Activated CD4-positive, CD25-positive, alpha-beta regulatory T cell treated with anti-CD3 and anti-CD28 coated beads, Interleukin-2, amount 50 U/mL, for 24 hours (primary cell): ENCODE data around the gene DCTN1.

Source experiments
- ATAC-seq, 2 donors: fragments of 150-1000 bp; cut with Tn5 transposase; one replicate each; pipeline ENCODE4 v1.10.0; 2021; ENCODE audit warnings: mild to moderate bottlenecking in 1 of 2, moderate library complexity in 1 of 2

Gene DCTN1

DNA sequence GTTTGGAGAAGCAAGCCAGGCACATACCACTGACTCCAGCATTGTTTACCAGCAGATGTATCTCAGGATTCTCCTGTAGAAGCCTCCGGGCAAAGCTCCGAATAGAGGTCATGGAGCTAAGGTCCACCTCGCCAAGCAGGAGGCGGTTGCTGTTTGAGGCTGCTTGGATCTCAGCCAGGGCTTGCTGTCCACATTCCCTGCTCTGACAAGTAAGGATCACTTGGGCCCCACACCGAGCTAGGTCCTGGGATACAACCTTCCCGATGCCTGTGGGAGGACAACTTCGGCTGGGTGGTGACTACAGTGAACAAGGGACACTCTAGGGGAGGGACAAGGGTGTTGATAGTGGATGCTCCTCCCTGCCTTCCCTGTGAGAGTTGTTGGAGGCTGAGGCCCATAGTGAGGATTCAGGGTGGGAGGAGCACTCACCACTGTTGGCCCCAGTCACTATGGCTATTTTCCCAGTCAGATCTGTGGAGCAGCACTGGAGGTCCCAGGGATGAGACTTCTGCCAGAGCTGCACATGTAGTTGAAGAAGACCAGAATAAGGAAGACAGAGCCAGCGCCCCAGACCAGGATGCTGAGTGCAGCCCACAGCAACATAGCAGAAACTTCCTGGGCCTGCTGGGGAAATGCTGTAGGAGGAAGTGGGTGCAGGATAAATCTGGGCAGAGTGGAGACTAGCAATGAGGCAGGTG, 33.0 kb upstream of the DCTN1 start:
- no peak for ATAC-seq

DNA sequence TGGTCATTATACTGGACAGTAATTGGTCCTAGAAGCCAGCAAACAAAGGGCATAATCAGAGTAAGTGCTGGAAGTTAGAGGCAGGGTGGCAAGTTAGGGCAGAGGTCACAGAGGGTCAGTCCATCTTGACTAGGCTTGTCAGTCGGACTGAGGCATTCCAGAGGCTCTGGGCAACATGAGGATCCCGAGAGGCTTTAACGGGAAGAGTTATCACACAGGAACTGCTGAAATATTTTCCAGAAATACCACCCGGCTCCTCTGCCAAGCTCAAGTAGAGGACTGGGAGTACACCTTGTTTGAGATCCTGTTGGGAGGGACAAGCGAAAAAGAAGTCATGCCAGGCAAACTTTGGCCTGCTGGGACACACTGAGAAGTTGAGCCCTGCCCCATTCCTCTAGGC, 27.6 kb upstream of the DCTN1 start:
- ATAC-seq, result no peak

GRCh38 chr2:74406035-74406434, 25.9 kb upstream of the DCTN1 start:
- ATAC-seq, result no peak

DNA sequence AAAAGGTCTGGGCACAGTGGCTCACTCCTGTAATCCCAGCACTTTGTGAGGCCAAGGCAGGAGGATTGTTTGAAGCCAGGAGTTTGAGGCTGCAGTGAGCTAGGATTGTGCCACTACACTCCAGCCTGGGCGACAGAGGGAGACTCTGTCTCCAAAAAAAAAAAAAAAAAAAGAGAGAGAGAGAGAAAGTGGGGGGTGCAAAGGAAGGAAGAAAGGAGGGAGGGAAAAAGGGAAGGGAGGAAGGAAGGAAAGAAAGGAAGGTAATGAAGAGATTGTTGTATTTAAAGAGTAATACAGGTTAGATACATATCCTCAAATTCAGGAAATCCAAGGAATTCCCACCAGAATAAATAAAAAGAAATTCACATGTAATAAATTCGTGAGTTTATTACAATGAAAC, 21.8 kb upstream of the DCTN1 start:
- ATAC-seq, result no peak

- ATAC-seq, result no peak
Observed at GRCh38 chr2:74399785-74400184, 19.7 kb upstream of the DCTN1 start.

DNA sequence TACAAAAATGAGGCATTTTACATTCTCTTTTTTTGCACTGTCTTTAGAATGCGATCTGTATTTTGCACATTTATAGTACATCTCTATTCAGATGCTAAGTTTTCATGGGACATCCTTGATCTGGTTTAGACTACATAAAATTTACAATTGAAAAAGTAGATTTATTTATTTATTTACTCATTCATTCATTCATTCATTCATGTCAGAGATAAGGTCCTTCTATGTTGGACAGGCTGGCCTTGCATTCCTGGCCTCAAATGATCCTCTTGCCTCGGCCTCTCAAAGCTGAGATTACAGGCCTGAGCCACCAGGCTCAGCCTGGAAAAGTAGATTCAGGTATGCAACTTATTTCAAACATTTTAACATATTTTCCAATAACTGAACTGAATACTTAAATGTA, 16.0 kb upstream of the DCTN1 start:
- no peak for ATAC-seq

DNA sequence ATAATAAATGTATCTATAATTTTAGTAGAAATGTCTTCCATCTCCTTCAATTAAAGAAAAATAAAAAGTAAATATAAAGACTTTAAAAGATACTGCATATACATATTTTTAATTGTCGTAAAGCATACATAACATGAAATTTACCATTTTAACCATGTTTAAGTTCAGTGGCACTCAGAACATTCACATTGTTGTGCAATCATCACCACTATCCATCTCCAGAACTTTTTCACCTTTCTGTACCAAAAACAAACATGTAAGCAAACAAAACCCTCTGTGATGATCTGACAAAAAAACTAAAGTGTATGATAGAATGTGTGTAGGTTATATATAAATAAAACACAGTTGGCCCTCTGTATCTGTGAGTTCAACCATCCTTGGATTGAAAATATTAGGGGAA, 13.4 kb upstream of the DCTN1 start:
- no peak for ATAC-seq

GRCh38 chr2:74392449-74392743, 12.3 kb upstream of the DCTN1 start:
- ATAC-seq, result no peak

- peak; percentile 77 to 78 for ATAC-seq
Observed at GRCh38 chr2:74391580-74392448, 11.7 kb upstream of the DCTN1 start.

- ATAC-seq, result peak in 1 of 2 donors; percentile 12
Observed at GRCh38 chr2:74391209-74391579, 11.1 kb upstream of the DCTN1 start.

DNA sequence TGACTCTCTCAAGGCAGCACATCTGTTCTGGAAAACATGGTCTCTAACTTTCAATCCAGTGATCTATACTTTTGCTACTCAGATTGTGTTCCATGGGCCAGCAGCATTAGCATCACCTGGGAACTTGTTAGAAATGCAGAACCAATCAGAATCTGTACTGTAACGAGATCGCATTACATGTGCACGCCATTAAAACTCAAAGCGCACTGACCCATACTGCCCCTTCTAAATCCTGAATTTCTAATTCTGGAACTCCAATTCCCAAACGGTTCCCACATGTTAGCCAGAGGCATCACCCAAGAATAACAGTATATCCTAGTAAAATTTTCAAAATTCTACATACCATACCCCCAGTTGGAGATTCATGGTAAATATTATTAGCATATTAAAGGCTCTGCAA, 10.5 kb upstream of the DCTN1 start:
- ATAC-seq, result no peak

DNA sequence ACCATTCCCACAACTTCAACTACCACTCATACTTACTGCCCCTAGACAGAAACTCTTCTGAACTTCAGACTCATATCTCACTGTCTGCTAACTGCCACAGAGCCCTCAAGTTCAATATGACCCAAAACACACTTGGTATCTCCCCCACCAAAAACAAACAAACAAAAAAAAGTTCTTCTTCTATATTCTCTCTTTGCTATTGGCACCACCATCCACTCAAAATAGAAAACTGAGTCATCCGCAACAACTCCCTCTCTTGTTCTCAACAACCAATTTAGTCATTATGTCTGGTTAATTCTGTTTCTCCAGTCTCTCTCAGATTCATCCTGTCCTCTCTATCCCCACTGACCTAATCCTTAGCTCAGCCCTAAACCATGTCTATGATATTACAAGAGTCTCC, 7.2 kb upstream of the DCTN1 start:
- peak; percentile 32 to 39 for ATAC-seq

GRCh38 chr2:74385396-74385795, 5.3 kb upstream of the DCTN1 start:
- no peak for ATAC-seq

DNA sequence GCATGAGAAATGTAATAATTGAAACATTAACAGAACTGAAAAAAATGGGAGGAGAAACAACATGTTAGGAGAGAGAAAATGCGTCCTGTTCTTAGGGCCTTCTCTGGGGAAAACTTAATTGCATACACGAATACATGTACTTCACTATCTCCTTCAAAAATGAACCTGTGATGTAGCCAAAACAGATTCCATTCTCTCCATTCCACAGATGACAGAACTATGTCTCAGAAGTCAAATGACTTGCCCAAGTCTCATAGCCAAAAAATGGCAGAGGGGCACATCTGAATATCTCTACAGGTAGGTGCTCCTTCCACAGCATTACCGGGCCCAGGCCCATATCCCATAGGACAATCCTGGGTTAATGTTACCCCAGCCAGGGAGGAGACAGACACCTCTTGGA, 3.9 kb upstream of the DCTN1 start:
- no peak for ATAC-seq

DNA sequence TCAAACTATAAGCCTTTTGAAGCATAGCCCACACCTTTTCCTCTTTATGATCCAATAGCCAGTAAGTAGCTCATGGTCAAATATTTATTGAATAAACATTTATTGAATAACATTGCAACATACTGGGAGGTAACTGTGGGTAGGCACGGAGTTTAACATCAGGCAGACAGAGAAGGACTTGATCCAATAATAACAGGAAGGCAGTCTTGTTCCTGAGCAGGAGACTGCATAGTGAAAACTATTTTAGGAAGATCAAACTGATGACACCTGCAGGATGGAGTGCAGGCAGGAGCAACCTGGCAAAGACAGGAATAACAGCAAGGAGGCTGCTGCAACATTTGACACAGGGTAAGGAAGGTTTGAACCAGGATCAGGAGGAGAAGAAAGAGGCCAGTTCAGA, 3.1 kb upstream of the DCTN1 start:
- ATAC-seq, result no peak

DNA sequence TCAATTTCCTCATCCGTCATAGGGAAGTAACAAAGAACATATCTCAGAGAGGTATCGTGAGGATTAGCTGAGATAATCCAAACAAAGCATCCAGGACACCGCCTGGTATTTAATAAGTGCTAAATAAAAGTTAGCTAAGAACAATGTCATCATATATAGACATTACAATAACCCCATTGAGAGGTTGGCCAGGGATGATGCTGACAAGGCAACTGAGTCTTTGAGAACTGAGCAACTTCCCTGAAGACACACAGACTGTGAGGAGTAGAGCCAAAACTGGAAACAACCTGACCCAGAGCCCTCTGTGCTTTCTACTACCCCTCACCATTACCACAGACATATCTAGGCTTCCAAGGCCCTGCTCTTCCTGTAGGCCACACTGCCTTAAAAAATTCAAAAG, 1.6 kb upstream of the DCTN1 start:
- ATAC-seq, result no peak

GRCh38 chr2:74378007-74378406, 2.1 kb downstream of the DCTN1 start:
- ATAC-seq, result no peak

DNA sequence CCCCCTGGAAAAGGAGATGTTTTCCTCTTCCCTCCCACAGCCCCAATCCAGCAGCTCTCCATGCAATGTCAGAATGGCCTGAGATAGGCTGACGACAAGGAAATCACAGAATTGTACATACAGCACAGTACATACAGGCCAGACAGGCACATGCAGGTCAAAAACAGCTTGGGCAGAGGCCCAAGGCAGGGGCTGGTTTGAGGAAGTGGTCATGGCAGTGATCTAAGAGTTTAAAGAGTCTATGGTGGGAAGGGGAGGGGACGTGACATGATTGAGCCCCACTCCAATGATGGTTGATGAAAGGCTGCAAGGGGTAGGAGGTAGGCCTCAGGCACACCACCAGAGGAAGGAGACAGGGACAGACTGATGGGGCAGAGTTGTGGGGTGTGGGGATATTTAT, 4.3 kb downstream of the DCTN1 start:
- no peak for ATAC-seq

DNA sequence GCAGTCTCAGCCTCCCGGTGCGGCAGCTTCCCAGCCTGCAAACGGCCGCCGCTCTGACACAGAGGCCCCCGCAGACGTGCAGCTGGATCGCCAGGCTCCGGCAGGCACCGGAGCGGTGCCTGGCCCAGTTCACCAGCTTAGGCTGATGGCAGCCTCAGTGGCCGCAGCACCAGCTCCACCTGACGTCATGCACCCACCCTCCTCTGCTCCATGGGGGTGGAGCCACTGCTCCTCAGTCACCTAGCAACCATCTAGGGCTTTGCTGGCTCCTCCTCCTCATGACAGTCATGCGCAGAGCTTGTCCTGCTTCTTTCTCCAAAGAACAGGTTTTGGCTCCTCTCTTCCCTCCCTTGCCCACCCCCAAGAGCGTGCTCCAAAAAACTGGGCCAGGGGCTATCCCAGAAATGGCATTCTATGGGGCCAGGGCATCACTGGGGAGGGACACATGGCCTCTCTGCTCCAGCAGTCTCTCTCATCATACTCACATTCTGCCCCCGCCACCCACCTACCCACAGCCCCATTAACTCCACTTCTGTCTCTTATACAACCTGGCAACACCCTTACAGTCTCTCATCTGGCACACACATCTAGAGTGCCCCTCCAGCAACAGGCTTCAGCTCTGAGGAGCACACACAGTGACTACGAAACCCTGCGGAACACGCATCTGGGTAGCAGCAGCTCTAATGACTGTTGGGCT, 5.5 kb downstream of the DCTN1 start:
- no peak for ATAC-seq

- no peak for ATAC-seq
Observed at GRCh38 chr2:74373985-74374384, 6.1 kb downstream of the DCTN1 start.

GRCh38 chr2:74373221-74373676, 6.9 kb downstream of the DCTN1 start:
- ATAC-seq, result no peak

GRCh38 chr2:74372674-74373073, 7.4 kb downstream of the DCTN1 start:
- no peak for ATAC-seq

DNA sequence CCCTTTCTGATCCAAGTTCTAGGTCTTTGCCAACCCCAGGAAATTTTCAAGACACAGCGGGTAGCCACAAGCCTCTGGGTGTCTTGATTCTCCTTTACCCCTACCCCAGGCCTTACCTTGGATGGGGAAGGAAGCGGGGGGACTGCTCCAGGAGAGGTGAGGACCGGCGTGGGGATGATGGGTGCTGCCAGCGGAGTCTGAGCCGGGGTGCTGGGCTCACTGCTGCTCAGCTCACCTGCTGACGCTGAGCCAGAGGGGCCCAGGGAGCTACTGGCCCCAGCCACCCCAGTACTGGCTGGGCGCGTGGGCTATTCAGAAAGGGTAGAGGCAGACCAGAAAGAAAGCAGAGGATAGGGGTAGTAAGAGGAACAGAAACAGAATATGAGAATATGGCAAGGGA, 8.7 kb downstream of the DCTN1 start:
- no peak for ATAC-seq

DNA sequence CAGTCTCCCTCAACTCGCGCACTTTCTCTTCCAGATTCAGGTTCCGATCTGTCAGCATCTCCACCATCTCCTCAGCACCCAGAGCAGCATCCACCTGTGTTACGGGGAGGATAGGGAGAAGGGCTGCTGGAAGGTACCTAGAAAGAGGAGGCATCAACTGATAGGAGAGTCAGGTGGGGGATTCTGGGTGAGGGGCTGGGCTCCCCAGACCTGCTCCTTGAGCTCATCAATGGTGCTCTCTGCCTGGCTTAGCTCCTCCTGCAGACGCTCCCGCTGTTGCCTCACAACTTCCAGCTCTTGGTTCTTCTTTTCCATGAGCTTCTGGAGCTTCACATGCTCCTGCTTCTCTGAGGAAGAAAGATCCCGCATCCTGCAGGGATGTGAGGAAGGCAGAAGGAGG, 10.1 kb downstream of the DCTN1 start:
- no peak for ATAC-seq
